SU-DHL-6 (cell line): ENCODE measurements around the gene RHBDF2.

Source experiments
- H2AFZ ChIP-seq: fragments of 200-600 bp; sonication (generic); 2 replicates; pipeline ENCODE4 v1.6.1; 2014; ENCODE audit warnings: low read depth, mild to moderate bottlenecking, moderate library complexity, mixed read lengths, antibody characterized with exemption, low read length; ENCODE audit not compliant: severe bottlenecking
- H3F3A ChIP-seq: fragments of 200-600 bp; shearing (Covaris generic); 2 replicates; pipeline ENCODE4 v1.6.0; 2016; ENCODE audit warnings: antibody characterized with exemption, mild to moderate bottlenecking; ENCODE audit not compliant: insufficient read depth
- H3K27ac ChIP-seq: fragments of 200-600 bp; sonication (generic); 2 replicates; pipeline ENCODE4 v1.5.1; 2016; ENCODE audit warnings: low read depth, mild to moderate bottlenecking, low read length, moderate library complexity, mixed read lengths
- H3K27me3 ChIP-seq: fragments of 200-600 bp; sonication (generic), shearing (Covaris generic); 2 replicates; pipeline ENCODE4 v1.6.0; 2014; ENCODE audit warnings: mild to moderate bottlenecking, low read length
- H3K36me3 ChIP-seq: fragments of 200-600 bp; sonication (generic); 2 replicates; pipeline ENCODE4 v1.6.1; 2014; ENCODE audit warnings: mild to moderate bottlenecking, low read length, mixed read lengths
- H3K4me2 ChIP-seq: fragments of 300-600, 200-600 bp; shearing (Covaris generic), sonication (generic); 2 replicates; pipeline ENCODE4 v1.6.0; 2014; ENCODE audit warnings: low read length, low read depth, mild to moderate bottlenecking; ENCODE audit not compliant: poor library complexity, severe bottlenecking
- H3K4me3 ChIP-seq: fragments of 200-600 bp; sonication (generic); 2 replicates; pipeline ENCODE4 v1.5.1; 2014; ENCODE audit warnings: antibody characterized with exemption, low read length, mild to moderate bottlenecking, mixed read lengths; ENCODE audit not compliant: insufficient read depth, poor library complexity, severe bottlenecking
- H3K79me2 ChIP-seq: fragments of 200-600 bp; sonication (generic); 2 replicates; pipeline ENCODE4 v1.6.1; 2014; ENCODE audit warnings: mild to moderate bottlenecking, low read length, moderate library complexity; ENCODE audit not compliant: insufficient read depth
- H3K9ac ChIP-seq: fragments of 200-600 bp; sonication (generic); 2 replicates; pipeline ENCODE4 v1.7.0; 2014; ENCODE audit warnings: mild to moderate bottlenecking, low read length
- H3K9me2 ChIP-seq: fragments of 200-600 bp; sonication (generic); replicated peaks from 2 replicates; pipeline ENCODE4 v1.6.1; 2014; ENCODE audit warnings: low read length; ENCODE audit not compliant: insufficient read depth
- H3K9me3 ChIP-seq: fragments of 200-600 bp; sonication (generic); 2 replicates; pipeline ENCODE4 v1.6.1; 2014; ENCODE audit warnings: low read length, mixed read lengths; ENCODE audit not compliant: insufficient read depth
- H4K20me1 ChIP-seq: fragments of 200-600 bp; sonication (generic); 2 replicates; pipeline ENCODE4 v1.6.1; 2014; ENCODE audit warnings: low read depth, mild to moderate bottlenecking, antibody characterized with exemption, low read length, moderate library complexity, mixed read lengths
- EZH2phosphoT487 ChIP-seq: fragments of 200-600 bp; sonication (generic), shearing (Covaris generic); conservative IDR thresholded peaks from 2 replicates; pipeline ENCODE4 v1.6.1; 2018; ENCODE audit warnings: mild to moderate bottlenecking, antibody characterized with exemption, low read length, moderate library complexity, mixed read lengths
- TF ChIP-seq, protein P1 (sequence below): fragments of 200-600 bp; sonication (generic); IDR thresholded peaks from one replicate; pipeline ENCODE4 v1.5.1; 2017; ENCODE audit warnings: antibody characterized with exemption, mild to moderate bottlenecking, low read length, moderate library complexity; ENCODE audit not compliant: insufficient read depth, poor library complexity, severe bottlenecking

The RHBDF2 gene

DNA sequence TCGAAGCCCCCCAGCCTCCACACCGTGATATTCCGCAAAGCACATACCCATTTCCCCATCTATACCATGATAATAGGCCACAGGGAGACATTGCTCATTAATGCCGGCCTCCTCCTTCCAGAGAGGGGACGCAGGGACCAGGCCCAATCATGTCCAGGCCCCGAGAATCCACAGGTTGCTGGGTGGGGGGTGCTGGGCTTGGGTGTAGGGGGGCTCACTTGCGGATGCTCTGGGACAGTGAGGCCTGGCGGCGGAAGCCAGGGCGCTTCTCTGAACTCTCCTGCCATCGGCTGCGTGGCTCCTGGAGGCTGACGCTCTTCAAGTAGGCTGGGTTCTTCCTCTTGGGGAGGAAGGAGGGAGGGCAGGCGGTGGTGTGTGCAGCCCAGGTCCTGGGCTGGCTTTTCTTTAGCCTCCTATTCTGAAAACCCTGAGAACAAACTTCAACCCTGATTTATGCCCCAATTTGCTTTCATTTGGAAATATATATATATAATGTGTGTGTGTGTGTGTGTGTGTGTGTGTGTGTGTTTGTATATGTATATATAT lies 21.6 kb downstream of the RHBDF2 start:
- Histone ChIP-seq H3F3A (peaks cover 35% of the 10 kb centered on the region), H3K79me2 (no peaks in the 10 kb centered on the region), H3K4me3 (no peak overlapping the region), H3K9me2 (no peaks in the 10 kb centered on the region), H3K4me2 (no peak overlapping the region), H4K20me1 (no peaks in the 10 kb centered on the region), H2AFZ (no peak overlapping the region), H3K9me3 (no peaks in the 10 kb centered on the region), H3K27me3 (no peaks in the 10 kb centered on the region), H3K9ac (peak overlapping the region; percentile 7; the same call in 1 of the 2 replicates), H3K27ac (peak overlapping the region; percentile 31), H3K36me3 (no peaks in the 10 kb centered on the region)
- TF ChIP-seq EZH2phosphoT487: no peak
- TF ChIP-seq, protein P1, sequence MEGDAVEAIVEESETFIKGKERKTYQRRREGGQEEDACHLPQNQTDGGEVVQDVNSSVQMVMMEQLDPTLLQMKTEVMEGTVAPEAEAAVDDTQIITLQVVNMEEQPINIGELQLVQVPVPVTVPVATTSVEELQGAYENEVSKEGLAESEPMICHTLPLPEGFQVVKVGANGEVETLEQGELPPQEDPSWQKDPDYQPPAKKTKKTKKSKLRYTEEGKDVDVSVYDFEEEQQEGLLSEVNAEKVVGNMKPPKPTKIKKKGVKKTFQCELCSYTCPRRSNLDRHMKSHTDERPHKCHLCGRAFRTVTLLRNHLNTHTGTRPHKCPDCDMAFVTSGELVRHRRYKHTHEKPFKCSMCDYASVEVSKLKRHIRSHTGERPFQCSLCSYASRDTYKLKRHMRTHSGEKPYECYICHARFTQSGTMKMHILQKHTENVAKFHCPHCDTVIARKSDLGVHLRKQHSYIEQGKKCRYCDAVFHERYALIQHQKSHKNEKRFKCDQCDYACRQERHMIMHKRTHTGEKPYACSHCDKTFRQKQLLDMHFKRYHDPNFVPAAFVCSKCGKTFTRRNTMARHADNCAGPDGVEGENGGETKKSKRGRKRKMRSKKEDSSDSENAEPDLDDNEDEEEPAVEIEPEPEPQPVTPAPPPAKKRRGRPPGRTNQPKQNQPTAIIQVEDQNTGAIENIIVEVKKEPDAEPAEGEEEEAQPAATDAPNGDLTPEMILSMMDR: no peak

DNA sequence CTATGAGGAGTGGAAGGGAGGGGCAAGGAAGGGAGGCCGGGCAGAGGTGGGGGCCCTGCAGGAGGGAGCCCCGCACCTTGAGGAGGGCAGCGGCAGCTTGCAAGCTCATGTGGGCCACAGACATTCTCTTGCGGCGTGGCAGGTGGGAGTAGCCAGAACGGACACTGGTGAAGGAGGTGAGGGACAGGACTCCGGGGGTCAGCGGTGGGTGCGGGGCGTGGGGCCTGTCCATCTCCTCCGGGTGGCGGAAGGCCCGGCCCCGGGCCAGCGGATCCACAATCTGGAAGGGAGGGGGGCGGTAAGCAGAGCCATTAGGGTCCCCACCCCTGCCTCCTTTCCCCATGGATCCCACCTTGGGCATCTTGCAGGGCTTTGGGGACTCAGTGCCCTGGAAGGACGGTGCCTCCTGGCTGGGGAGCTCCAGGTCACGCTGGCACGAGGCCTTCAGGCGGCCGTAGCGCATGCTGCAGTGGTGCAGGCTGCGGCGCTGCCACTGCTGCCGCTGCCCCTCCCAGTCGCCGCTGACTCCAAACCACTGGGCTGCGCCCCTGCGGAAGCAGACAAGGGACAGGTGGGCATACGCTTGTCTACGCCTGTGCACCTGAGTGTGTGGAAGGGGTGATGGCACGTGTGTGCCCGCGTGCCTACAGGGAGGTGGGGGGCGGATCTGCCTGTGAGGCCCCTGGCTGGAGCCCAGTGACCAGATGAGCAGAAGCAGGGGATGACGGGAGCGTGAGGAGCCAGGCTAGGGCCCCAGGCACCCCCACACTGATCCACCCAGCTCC lies 22.3 kb downstream of the RHBDF2 start:
- no peaks in the 10 kb centered on the region for H3K27me3 ChIP-seq
- peaks cover 35% of the 10 kb centered on the region for H3F3A ChIP-seq
- no peaks in the 10 kb centered on the region for H3K9me3 ChIP-seq
- no peaks in the 10 kb centered on the region for H3K79me2 ChIP-seq
- H3K9me2 ChIP-seq: no peaks in the 10 kb centered on the region
- H3K9ac ChIP-seq: no peak overlapping the region
- TF ChIP-seq EZH2phosphoT487: no peak
- TF ChIP-seq, protein P1: no peak
- H3K4me3 ChIP-seq: no peak overlapping the region
- no peaks in the 10 kb centered on the region for H3K36me3 ChIP-seq
- H4K20me1 ChIP-seq: no peaks in the 10 kb centered on the region
- no peak overlapping the region for H3K4me2 ChIP-seq
- H3K27ac ChIP-seq: peak overlapping the region; percentile 31
- no peak overlapping the region for H2AFZ ChIP-seq

DNA sequence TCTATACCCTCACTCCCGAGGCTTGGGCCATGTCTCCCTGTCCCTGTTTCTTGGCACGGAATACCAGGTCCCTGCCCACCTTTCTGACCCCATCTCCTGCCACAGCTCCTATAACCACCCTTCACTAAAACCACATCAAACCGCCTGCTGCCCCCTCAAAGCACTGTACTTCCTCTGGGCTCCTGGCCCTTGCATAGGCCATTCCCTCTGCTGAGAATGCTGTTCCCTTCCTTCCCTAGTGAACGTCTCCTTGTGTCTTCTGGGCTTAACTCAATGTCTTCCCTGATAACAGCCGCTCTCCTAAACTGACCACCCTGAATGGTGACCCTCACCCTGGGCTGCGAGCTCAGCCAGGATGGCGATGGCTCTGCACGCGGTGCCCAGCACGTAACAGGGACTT lies 23.1 kb downstream of the RHBDF2 start:
- Histone ChIP-seq H3K79me2 (no peaks in the 10 kb centered on the region), H3K9ac (no peak overlapping the region), H3K4me3 (no peak overlapping the region), H3K36me3 (no peaks in the 10 kb centered on the region), H2AFZ (no peak overlapping the region), H3K9me3 (no peaks in the 10 kb centered on the region), H3K4me2 (no peak overlapping the region), H3K9me2 (no peaks in the 10 kb centered on the region), H3K27ac (no peak overlapping the region), H3F3A (peaks cover 28% of the 10 kb centered on the region), H4K20me1 (no peaks in the 10 kb centered on the region), H3K27me3 (no peaks in the 10 kb centered on the region)
- TF ChIP-seq, protein P1: no peak
- TF ChIP-seq EZH2phosphoT487: no peak
